ENCODE measurements around the gene HLCS. TPM values are rescaled to one million over a fixed set of nuclear protein-coding genes. Genes with fewer than 3 reads are reported as not detected.

The HLCS gene
- total RNA-seq, 1 donor from 2014 or later = 10.7 TPM

GRCh38 chr21:36848730-36849274 lies 117.7 kb downstream of the HLCS start:
- intact Hi-C loops (cut with DNase I) = no loop called here
- H3K4me3 ChIP-seq = no peak overlapping the region
- no peak for TF ChIP-seq CTCF (IDR thresholded peaks at IDR 0.05)
- no peaks in the 10 kb centered on the region for H3K9me3 ChIP-seq
- no peak for DNase-seq (ENCODE audit: low spot score in 2 of 2)
- H3K27ac ChIP-seq = no peak overlapping the region
- peaks cover 0 to 7% of the 10 kb centered on the region in 2 donors for H3K4me1 ChIP-seq
- no peaks in the 10 kb centered on the region for H3K36me3 ChIP-seq
- no peaks in the 10 kb centered on the region for H3K27me3 ChIP-seq

GRCh38 chr21:36847189-36847588 lies 119.3 kb downstream of the HLCS start:
- Histone ChIP-seq H3K4me1 (peaks cover 0 to 7% of the 10 kb centered on the region in 2 donors), H3K36me3 (no peaks in the 10 kb centered on the region), H3K27me3 (no peaks in the 10 kb centered on the region), H3K27ac (no peak overlapping the region), H3K9me3 (no peaks in the 10 kb centered on the region), H3K4me3 (no peak overlapping the region)
- TF ChIP-seq CTCF (IDR thresholded peaks at IDR 0.05) = no peak
- DNase-seq (ENCODE audit: low spot score in 2 of 2) = no peak
- intact Hi-C loops (cut with DNase I) = no loop called here

GRCh38 chr21:36846631-36847030 lies 119.8 kb downstream of the HLCS start:
- no peak for DNase-seq (ENCODE audit: low spot score in 2 of 2)
- no peaks in the 10 kb centered on the region for H3K9me3 ChIP-seq
- intact Hi-C loops (cut with DNase I) = no loop called here
- no peak for TF ChIP-seq CTCF (IDR thresholded peaks at IDR 0.05)
- H3K4me1 ChIP-seq = peaks cover 0 to 7% of the 10 kb centered on the region in 2 donors
- no peaks in the 10 kb centered on the region for H3K27me3 ChIP-seq
- H3K36me3 ChIP-seq = no peaks in the 10 kb centered on the region
- no peak overlapping the region for H3K4me3 ChIP-seq
- H3K27ac ChIP-seq = no peak overlapping the region

- Histone ChIP-seq H3K27me3 (no peaks in the 10 kb centered on the region), H3K36me3 (no peaks in the 10 kb centered on the region), H3K9me3 (no peaks in the 10 kb centered on the region), H3K27ac (no peak overlapping the region), H3K4me1 (peaks cover 0 to 7% of the 10 kb centered on the region in 2 donors), H3K4me3 (no peak overlapping the region)
- intact Hi-C loops (cut with DNase I) = no loop called here
- no peak for TF ChIP-seq CTCF (IDR thresholded peaks at IDR 0.05)
- no peak for DNase-seq (ENCODE audit: low spot score in 2 of 2)
Measured at GRCh38 chr21:36845790-36846189, 120.7 kb downstream of the HLCS start.

GRCh38 chr21:36845070-36845469 lies 121.4 kb downstream of the HLCS start:
- no peak for DNase-seq (ENCODE audit: low spot score in 2 of 2)
- no peak for TF ChIP-seq CTCF (IDR thresholded peaks at IDR 0.05)
- intact Hi-C loops (cut with DNase I) = no loop called here
- Histone ChIP-seq H3K27me3 (no peaks in the 10 kb centered on the region), H3K9me3 (no peaks in the 10 kb centered on the region), H3K4me1 (peaks cover 0 to 7% of the 10 kb centered on the region in 2 donors), H3K4me3 (no peak overlapping the region), H3K36me3 (no peaks in the 10 kb centered on the region), H3K27ac (no peak overlapping the region)

- intact Hi-C loops (cut with DNase I) = no loop called here
- TF ChIP-seq CTCF (IDR thresholded peaks at IDR 0.05) = no peak
- Histone ChIP-seq H3K27ac (no peak overlapping the region), H3K9me3 (no peaks in the 10 kb centered on the region), H3K4me1 (no peaks in the 10 kb centered on the region), H3K27me3 (no peaks in the 10 kb centered on the region), H3K4me3 (no peak overlapping the region), H3K36me3 (no peaks in the 10 kb centered on the region)
- DNase-seq (ENCODE audit: low spot score in 2 of 2) = no peak
Measured at GRCh38 chr21:36841866-36842265, 124.6 kb downstream of the HLCS start.

Data from ascending aorta (tissue), 2 donors.